PFSK-1 (cell line): ENCODE results near the gene FAM151A.

Experiments used
- POLR2AphosphoS5 ChIP-seq: IDR thresholded peaks from 2 replicates; pipeline ENCODE4 v1.6.1; 2012; ENCODE audit warnings: low read depth, mild to moderate bottlenecking, control low read depth, low read length, moderate library complexity
- TAF1 ChIP-seq: IDR thresholded peaks from 2 replicates; pipeline ENCODE4 v1.6.1; 2012; ENCODE audit warnings: low read length, control low read depth, borderline replicate concordance; ENCODE audit not compliant: insufficient read depth

GRCh38 chr1:54614563-54614962 lies 8.8 kb downstream of the FAM151A start:
- TF ChIP-seq POLR2AphosphoS5 (no peak), TAF1 (no peak)
